NCI-H1105 treated with DMSO at 0.1 percent for 48 hours (cell line): ENCODE measurements around the gene KDM2A.

ENCODE experiments used
- DNase-seq: peaks from one replicate; lab custom pipeline; 2025; lab: John Stamatoyannopoulos, UW

The KDM2A gene

DNA sequence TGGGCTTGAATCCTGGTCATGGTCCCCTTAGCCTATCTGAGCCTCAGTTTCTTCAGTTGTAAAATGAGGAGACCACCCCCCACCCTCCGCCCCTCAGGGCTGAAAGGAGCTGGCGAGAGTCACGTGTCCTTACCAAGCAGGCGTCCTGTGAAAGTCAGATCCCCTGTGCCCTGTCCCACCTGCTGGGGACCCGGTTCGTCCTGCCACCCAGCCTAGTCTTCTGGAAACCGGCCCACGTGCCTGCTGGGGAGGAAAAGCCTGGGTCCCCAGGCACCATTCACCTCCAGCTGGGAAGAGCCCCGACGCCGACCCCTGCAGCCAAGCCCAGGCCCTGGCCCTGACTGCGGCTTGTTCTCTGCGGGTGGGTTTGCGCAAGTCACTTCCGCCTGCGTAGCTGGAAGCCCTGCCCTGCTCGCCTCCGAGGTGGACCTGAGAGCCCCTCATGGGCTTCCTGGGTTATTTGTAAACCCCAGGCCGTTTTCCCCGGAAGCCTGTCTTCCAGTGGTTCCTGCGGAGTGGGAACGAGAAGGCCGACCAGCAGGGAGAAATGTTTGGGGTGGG, 183.6 kb downstream of the KDM2A start:
- DNase-seq: peak; percentile 32

DNA sequence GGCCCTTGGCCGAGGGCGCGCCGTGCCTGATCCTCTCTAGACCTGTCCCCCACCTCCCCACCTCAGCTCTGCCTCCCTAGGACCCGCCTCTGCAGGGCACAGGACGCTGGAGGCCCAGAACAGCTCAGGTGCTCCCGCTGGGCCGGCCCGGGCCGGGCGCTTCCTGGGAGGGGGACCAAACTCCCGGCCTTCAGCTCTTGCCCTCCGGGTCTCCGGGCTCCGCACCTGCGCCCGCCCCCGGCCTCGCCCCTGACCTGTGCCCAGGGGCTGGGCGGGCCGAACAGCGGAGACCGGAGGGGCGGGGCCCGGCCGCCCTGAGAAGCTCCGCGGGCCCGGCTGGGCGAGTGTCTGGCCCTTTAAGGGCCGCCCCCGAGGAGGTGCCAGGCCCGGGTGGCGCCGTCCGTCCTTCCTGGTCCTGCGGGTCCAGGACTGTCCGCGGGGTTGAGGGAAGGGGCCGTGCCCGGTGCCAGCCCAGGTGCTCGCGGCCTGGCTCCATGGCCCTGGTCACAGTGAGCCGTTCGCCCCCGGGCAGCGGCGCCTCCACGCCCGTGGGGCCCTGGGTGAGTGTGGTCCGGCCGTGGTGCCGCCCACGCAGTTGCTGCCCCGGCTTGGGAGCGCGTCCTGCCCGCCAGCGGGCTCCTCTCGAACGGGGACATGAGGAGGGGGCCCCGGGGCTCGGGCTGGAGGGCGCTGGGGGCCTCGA, 184.2 kb downstream of the KDM2A start, which contains the start of gene SSH3:
Gene SSH3, plus strand, starts transcription at position 399 of the 703 bp plus-strand sequence. Its CDS starts 96 bp downstream, at position 495.
- DNase-seq: peak; percentile 76

GRCh38 chr11:67303835-67304411, 184.9 kb downstream of the KDM2A start:
- no peak for DNase-seq

GRCh38 chr11:67304511-67305113, 185.5 kb downstream of the KDM2A start:
- DNase-seq: no peak

DNA sequence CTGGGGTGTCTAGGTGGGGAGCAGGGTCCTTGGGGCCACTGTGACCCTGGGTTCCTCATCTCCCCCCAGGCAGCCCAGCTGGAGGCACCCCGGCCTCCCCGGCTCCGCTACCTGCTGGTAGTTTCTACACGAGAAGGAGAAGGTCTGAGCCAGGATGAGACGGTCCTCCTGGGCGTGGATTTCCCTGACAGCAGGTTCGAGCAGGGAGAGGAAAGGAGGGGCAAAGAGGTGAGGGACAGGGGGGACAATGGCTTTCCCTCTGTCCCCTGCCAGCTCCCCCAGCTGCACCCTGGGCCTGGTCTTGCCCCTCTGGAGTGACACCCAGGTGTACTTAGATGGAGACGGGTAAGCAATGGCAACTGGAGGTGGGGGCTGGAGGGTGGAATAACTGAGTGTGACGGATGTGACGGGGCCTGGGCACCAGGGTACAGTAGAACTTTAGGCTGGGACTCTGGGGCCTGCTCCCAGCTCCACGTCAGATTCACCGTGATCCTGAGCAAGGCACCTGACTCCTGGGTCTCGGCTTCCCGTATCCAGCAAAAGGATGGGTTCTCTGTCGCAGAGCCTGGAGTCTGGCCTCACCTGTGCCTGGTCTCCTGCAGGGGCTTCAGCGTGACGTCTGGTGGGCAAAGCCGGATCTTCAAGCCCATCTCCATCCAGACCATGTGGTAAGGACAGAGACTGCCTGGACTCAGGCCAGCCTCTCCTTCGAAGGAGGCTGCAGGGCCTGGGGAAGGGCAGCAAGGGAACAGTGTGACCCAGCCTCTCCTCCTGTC, 187.9 kb downstream of the KDM2A start:
- DNase-seq: no peak

GRCh38 chr11:67307545-67308001, 188.5 kb downstream of the KDM2A start:
- no peak for DNase-seq
